Neural cell (in vitro differentiated cells): Measurements from ENCODE around the gene RIN3. TPM values are rescaled to one million over a fixed set of nuclear protein-coding genes. Genes with fewer than 3 reads are reported as not detected.

ENCODE experiments used
- H2AFZ ChIP-seq: fragments of 200-600, 300-800 bp; sonication (generic), shearing (Covaris generic); 2 replicates; pipeline ENCODE4 v1.6.0; 2014; ENCODE audit warnings: low read depth, mild to moderate bottlenecking, antibody characterized with exemption, low read length, moderate library complexity
- H3F3A ChIP-seq: fragments of 200-600 bp; shearing (Covaris generic); 2 replicates; pipeline ENCODE4 v1.6.1; 2016; ENCODE audit warnings: mild to moderate bottlenecking, moderate library complexity, mixed read lengths, antibody characterized with exemption, low read length; ENCODE audit not compliant: insufficient read depth, poor library complexity, severe bottlenecking
- H3K27ac ChIP-seq: fragments of 200-600, 300-800 bp; sonication (generic), shearing (Covaris generic); 2 replicates; pipeline ENCODE4 v1.5.1; 2014; ENCODE audit warnings: mild to moderate bottlenecking, low read length, moderate library complexity
- H3K27me3 ChIP-seq: fragments of 300-800, 200-600 bp; sonication (generic), shearing (Covaris generic); 2 replicates; pipeline ENCODE4 v1.6.0; 2014; ENCODE audit warnings: mild to moderate bottlenecking, low read depth, low read length, moderate library complexity; ENCODE audit not compliant: insufficient read depth
- H3K36me3 ChIP-seq: fragments of 300-800, 200-600 bp; sonication (generic), shearing (Covaris generic); 2 replicates; pipeline ENCODE4 v1.5.1; 2014; ENCODE audit warnings: mild to moderate bottlenecking, antibody characterized with exemption, low read length, moderate library complexity; ENCODE audit not compliant: insufficient read depth
- H3K4me2 ChIP-seq: fragments of 300-800, 200-600 bp; sonication (generic), shearing (Covaris generic); 2 replicates; pipeline ENCODE4 v1.6.0; 2014; ENCODE audit warnings: mild to moderate bottlenecking, low read length
- H3K4me3 ChIP-seq: fragments of 300-800, 200-600 bp; sonication (generic), shearing (Covaris generic); 2 replicates; pipeline ENCODE4 v1.5.1; 2014; ENCODE audit warnings: mild to moderate bottlenecking, low read length, moderate library complexity
- H3K79me2 ChIP-seq: fragments of 200-600 bp; shearing (Covaris generic); replicated peaks from 2 replicates; pipeline ENCODE4 v1.6.0; 2014; ENCODE audit warnings: mild to moderate bottlenecking, low read length, moderate library complexity; ENCODE audit not compliant: insufficient read depth
- H3K9ac ChIP-seq: fragments of 300-800, 200-600 bp; sonication (generic), shearing (Covaris generic); 2 replicates; pipeline ENCODE4 v1.6.1; 2016; ENCODE audit warnings: mild to moderate bottlenecking, low read length, mixed read lengths
- H3K9me2 ChIP-seq: fragments of 200-600 bp; shearing (Covaris generic); 2 replicates; pipeline ENCODE4 v1.6.1; 2016; ENCODE audit warnings: mild to moderate bottlenecking, low read length, mixed read lengths; ENCODE audit not compliant: insufficient read depth
- H3K9me3 ChIP-seq: fragments of 200-600, 300-800 bp; sonication (generic), shearing (Covaris generic); 2 replicates; pipeline ENCODE4 v1.6.1; 2016; ENCODE audit warnings: mild to moderate bottlenecking, mixed run types, low read length, moderate library complexity, mixed read lengths
- H4K20me1 ChIP-seq: fragments of 200-600 bp; shearing (Covaris generic); 2 replicates; pipeline ENCODE4 v1.6.1; 2016; ENCODE audit warnings: mild to moderate bottlenecking, mixed run types; ENCODE audit not compliant: insufficient read depth
- CTCF ChIP-seq: fragments of 450-650 bp; IDR thresholded peaks from 2 replicates; pipeline ENCODE4 v1.5.1; 2014; ENCODE audit warnings: antibody characterized with exemption, mild to moderate bottlenecking, moderate library complexity; ENCODE audit not compliant: poor library complexity, severe bottlenecking
- EP300 ChIP-seq: fragments of 450-650 bp; conservative IDR thresholded peaks from 2 replicates; pipeline ENCODE4 v1.6.1; 2014; ENCODE audit warnings: antibody characterized with exemption, mild to moderate bottlenecking, moderate library complexity; ENCODE audit not compliant: poor library complexity, severe bottlenecking
- EZH2 ChIP-seq: fragments of 200-600, 300-800 bp; shearing (Covaris generic), sonication (generic); IDR thresholded peaks from 2 replicates; pipeline ENCODE4 v1.6.1; 2014; ENCODE audit warnings: antibody characterized with exemption, low read length, borderline replicate concordance, mild to moderate bottlenecking; ENCODE audit not compliant: insufficient read depth, poor library complexity, severe bottlenecking
- MXI1 ChIP-seq: fragments of 450-650 bp; conservative IDR thresholded peaks from 2 replicates; pipeline ENCODE4 v1.6.1; 2014; ENCODE audit warnings: antibody characterized with exemption, mild to moderate bottlenecking; ENCODE audit not compliant: poor library complexity, severe bottlenecking
- POLR2AphosphoS5 ChIP-seq: IDR thresholded peaks from 2 replicates; pipeline ENCODE4 v1.6.1; 2012
- RAD21 ChIP-seq: fragments of 450-650 bp; conservative IDR thresholded peaks from 2 replicates; pipeline ENCODE4 v1.6.1; 2014; ENCODE audit warnings: antibody characterized with exemption, mild to moderate bottlenecking, moderate library complexity
- REST ChIP-seq: IDR thresholded peaks from 2 replicates; pipeline ENCODE4 v1.6.1; 2012; ENCODE audit warnings: borderline replicate concordance
- SMC3 ChIP-seq: fragments of 450-650 bp; conservative IDR thresholded peaks from 2 replicates; pipeline ENCODE4 v1.6.1; 2014; ENCODE audit warnings: antibody characterized with exemption, mild to moderate bottlenecking, moderate library complexity; ENCODE audit not compliant: poor library complexity
- TAF1 ChIP-seq: IDR thresholded peaks from 2 replicates; pipeline ENCODE4 v1.6.1; 2012; ENCODE audit warnings: low read depth
- polyA plus RNA-seq: library from polyadenylated mRNA; depleted of rRNA; stranded (reverse); fragments of >200 nt; gene quantifications from 2 replicates; pipeline ENCODE4 v1.2.3, GENCODE V29; 2014

Gene RIN3
- polyA plus RNA-seq, 1 donor from 2014 or later: not detected

- no peak overlapping the region for H3K4me2 ChIP-seq
- no peaks in the 10 kb centered on the region for H3K9me3 ChIP-seq
- H3K4me3 ChIP-seq: no peak overlapping the region
- no peaks in the 10 kb centered on the region for H4K20me1 ChIP-seq
- TF ChIP-seq CTCF: no peak
- no peak for TF ChIP-seq POLR2AphosphoS5
- TF ChIP-seq EZH2: no peak
- TF ChIP-seq TAF1: no peak
- TF ChIP-seq EP300: no peak
- TF ChIP-seq RAD21: no peak
- no peak for TF ChIP-seq SMC3
- no peak for TF ChIP-seq MXI1
- no peak for TF ChIP-seq REST
- no peaks in the 10 kb centered on the region for H3K27me3 ChIP-seq
- H3K9me2 ChIP-seq: no peaks in the 10 kb centered on the region
- H3F3A ChIP-seq: no peaks in the 10 kb centered on the region
- no peaks in the 10 kb centered on the region for H3K79me2 ChIP-seq
- no peak overlapping the region for H2AFZ ChIP-seq
- H3K9ac ChIP-seq: no peak overlapping the region
- H3K36me3 ChIP-seq: peaks cover under 1% of the 10 kb centered on the region
- H3K27ac ChIP-seq: no peak overlapping the region
Observed at GRCh38 chr14:92726933-92727262, 213.3 kb downstream of the RIN3 start.

GRCh38 chr14:92728759-92729364, 215.3 kb downstream of the RIN3 start:
- Histone ChIP-seq H3K27me3 (no peaks in the 10 kb centered on the region), H3K79me2 (no peaks in the 10 kb centered on the region), H2AFZ (no peak overlapping the region), H3K27ac (no peak overlapping the region), H3K9ac (no peak overlapping the region), H3K4me2 (no peak overlapping the region), H3K4me3 (no peak overlapping the region), H4K20me1 (no peaks in the 10 kb centered on the region), H3F3A (no peaks in the 10 kb centered on the region), H3K36me3 (peaks cover 4% of the 10 kb centered on the region), H3K9me2 (no peaks in the 10 kb centered on the region), H3K9me3 (no peaks in the 10 kb centered on the region)
- TF ChIP-seq CTCF: no peak
- TF ChIP-seq POLR2AphosphoS5: no peak
- TF ChIP-seq RAD21: no peak
